WTC11 (cell line): ENCODE measurements around the gene RAB5IF. TPM values are rescaled to one million over a fixed set of nuclear protein-coding genes. Genes with fewer than 3 reads are reported as not detected.

ENCODE experiments used
- ATAC-seq: fragments of 200-7000 bp; cut with Tn5 transposase; 2 replicates; pipeline ENCODE4 v1.10.0; 2021; ENCODE audit warnings: mild to moderate bottlenecking, moderate library complexity
- CTCF ChIA-PET: fragments of 300-600 bp; sonication (Branson Sonifier 250); formaldehyde crosslinking; loops from one replicate; lab custom pipeline; 2021; ENCODE audit warnings: antibody characterized with exemption; lab: Charles Lee
- POLR2A ChIA-PET: fragments of 350-600 bp; sonication (Branson Sonifier 250); formaldehyde crosslinking; loops from one replicate; lab custom pipeline; 2021; ENCODE audit warnings: antibody characterized with exemption; lab: Charles Lee
- DNase-seq: peaks from one replicate; pipeline ENCODE4 v3.0.0; 2021; ENCODE audit warnings: low spot score
- H3K27ac Mint-ChIP-seq: 2 replicates; pipeline ENCODE4 v1.8.0; 2021; ENCODE audit warnings: mixed read lengths
- H3K27me3 Mint-ChIP-seq: 2 replicates; pipeline ENCODE4 v1.8.0; 2021; ENCODE audit warnings: low read depth, mild to moderate bottlenecking, moderate library complexity, mixed read lengths
- H3K36me3 Mint-ChIP-seq: 2 replicates; pipeline ENCODE4 v1.8.0; 2021; ENCODE audit warnings: mixed read lengths
- H3K4me1 Mint-ChIP-seq: 2 replicates; pipeline ENCODE4 v1.8.0; 2022; ENCODE audit warnings: mixed read lengths
- H3K4me3 Mint-ChIP-seq: 2 replicates; pipeline ENCODE4 v1.8.0; 2021; ENCODE audit warnings: mild to moderate bottlenecking, moderate library complexity, mixed read lengths
- H3K9me3 Mint-ChIP-seq: 2 replicates; pipeline ENCODE4 v1.8.0; 2021; ENCODE audit warnings: mixed read lengths
- CBFB ChIP-seq: sonication (generic); formaldehyde crosslinking; IDR thresholded peaks from 2 replicates; pipeline ENCODE4 v1.8.1; 2022; ENCODE audit warnings: mild to moderate bottlenecking, low read depth, missing genetic modification reagents
- EMX1 ChIP-seq: fragments of 250-450 bp; sonication (Bioruptor Pico); IDR thresholded peaks from 2 replicates; pipeline ENCODE4 v1.8.0; 2021; ENCODE audit warnings: mild to moderate bottlenecking
- FOXJ3 ChIP-seq: sonication (generic); formaldehyde crosslinking; IDR thresholded peaks from 2 replicates; pipeline ENCODE4 v1.9.0; 2021; ENCODE audit warnings: missing genetic modification reagents, mild to moderate bottlenecking, borderline replicate concordance
- JUN ChIP-seq: sonication (generic); formaldehyde crosslinking; IDR thresholded peaks from 2 replicates; pipeline ENCODE4 v1.8.0; 2023; ENCODE audit warnings: mild to moderate bottlenecking, missing genetic modification reagents
- SP1 ChIP-seq: sonication (generic); formaldehyde crosslinking; conservative IDR thresholded peaks from 2 replicates; pipeline ENCODE4 v1.8.1; 2022; ENCODE audit warnings: missing genetic modification reagents
- ZNF232 ChIP-seq: sonication (generic); formaldehyde crosslinking; IDR thresholded peaks from 2 replicates; pipeline ENCODE4 v1.8.0; 2022; ENCODE audit warnings: mild to moderate bottlenecking, missing genetic modification reagents
- ZNF317 ChIP-seq: sonication (generic); formaldehyde crosslinking; IDR thresholded peaks from 2 replicates; pipeline ENCODE4 v1.8.1; 2023; ENCODE audit warnings: low read depth, mild to moderate bottlenecking, moderate library complexity, missing genetic modification reagents, borderline replicate concordance
- total RNA-seq: library from RNA; stranded (reverse); gene quantifications from 3 replicates; pipeline ENCODE4 v1.2.3, GENCODE V29; 2021
- TF ChIP-seq, protein P1 (sequence below): fragments of 250-450 bp; sonication (Bioruptor Pico); IDR thresholded peaks from 2 replicates; pipeline ENCODE4 v1.9.0; 2021; ENCODE audit warnings: mild to moderate bottlenecking, borderline replicate concordance
- TF ChIP-seq, protein P2 (sequence below): sonication (generic); formaldehyde crosslinking; IDR thresholded peaks from 2 replicates; pipeline ENCODE4 v1.8.0; 2023; ENCODE audit warnings: missing genetic modification reagents, mild to moderate bottlenecking, borderline replicate concordance
- TF ChIP-seq, protein P3 (sequence below): fragments of 250-450 bp; sonication (Bioruptor Pico); IDR thresholded peaks from 2 replicates; pipeline ENCODE4 v2.1.2; 2022; ENCODE audit warnings: mild to moderate bottlenecking, moderate library complexity
- TF ChIP-seq, protein P4 (sequence below): fragments of 200-600 bp; IDR thresholded peaks from 2 replicates; pipeline ENCODE4 v1.8.0; 2022; ENCODE audit warnings: antibody characterized with exemption
- TF ChIP-seq, protein P5 (sequence below): sonication (generic); formaldehyde crosslinking; IDR thresholded peaks from 2 replicates; pipeline ENCODE4 v1.8.1; 2022; ENCODE audit warnings: low read depth, mild to moderate bottlenecking, moderate library complexity, missing genetic modification reagents, borderline replicate concordance
- TF ChIP-seq, protein P6 (sequence below): sonication (generic); formaldehyde crosslinking; IDR thresholded peaks from 2 replicates; pipeline ENCODE4 v1.8.0; 2022; ENCODE audit warnings: mild to moderate bottlenecking, missing genetic modification reagents

Gene RAB5IF
- total RNA-seq, 1 experiment from 2014 or later, result 88.4 TPM

DNA sequence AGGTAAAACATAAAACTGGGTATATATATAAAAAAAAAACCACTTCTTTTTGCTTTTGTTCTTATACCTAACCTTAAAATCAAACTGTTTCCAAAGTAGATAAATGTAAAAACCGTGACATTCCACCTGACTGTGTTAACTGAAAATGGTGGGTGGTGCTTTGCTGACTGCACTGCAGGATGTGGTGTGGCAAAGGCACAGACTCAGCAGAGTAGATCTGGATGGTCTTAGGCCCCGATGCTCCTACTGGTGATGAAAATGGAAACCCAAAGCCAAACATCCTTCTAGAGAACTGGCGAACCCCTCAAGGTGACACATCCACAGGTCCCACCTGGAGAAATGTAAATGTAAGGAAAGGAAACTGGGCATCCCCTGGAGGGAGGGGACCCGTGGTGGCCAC is 23.3 kb upstream of the RAB5IF start:
- POLR2A ChIA-PET, result no interaction called here
- H3K9me3 Mint-ChIP-seq, result peaks cover 8% of the 10 kb centered on the region
- no peak for TF ChIP-seq EMX1 (CRISPR knock-in tag)
- TF ChIP-seq, protein P1, sequence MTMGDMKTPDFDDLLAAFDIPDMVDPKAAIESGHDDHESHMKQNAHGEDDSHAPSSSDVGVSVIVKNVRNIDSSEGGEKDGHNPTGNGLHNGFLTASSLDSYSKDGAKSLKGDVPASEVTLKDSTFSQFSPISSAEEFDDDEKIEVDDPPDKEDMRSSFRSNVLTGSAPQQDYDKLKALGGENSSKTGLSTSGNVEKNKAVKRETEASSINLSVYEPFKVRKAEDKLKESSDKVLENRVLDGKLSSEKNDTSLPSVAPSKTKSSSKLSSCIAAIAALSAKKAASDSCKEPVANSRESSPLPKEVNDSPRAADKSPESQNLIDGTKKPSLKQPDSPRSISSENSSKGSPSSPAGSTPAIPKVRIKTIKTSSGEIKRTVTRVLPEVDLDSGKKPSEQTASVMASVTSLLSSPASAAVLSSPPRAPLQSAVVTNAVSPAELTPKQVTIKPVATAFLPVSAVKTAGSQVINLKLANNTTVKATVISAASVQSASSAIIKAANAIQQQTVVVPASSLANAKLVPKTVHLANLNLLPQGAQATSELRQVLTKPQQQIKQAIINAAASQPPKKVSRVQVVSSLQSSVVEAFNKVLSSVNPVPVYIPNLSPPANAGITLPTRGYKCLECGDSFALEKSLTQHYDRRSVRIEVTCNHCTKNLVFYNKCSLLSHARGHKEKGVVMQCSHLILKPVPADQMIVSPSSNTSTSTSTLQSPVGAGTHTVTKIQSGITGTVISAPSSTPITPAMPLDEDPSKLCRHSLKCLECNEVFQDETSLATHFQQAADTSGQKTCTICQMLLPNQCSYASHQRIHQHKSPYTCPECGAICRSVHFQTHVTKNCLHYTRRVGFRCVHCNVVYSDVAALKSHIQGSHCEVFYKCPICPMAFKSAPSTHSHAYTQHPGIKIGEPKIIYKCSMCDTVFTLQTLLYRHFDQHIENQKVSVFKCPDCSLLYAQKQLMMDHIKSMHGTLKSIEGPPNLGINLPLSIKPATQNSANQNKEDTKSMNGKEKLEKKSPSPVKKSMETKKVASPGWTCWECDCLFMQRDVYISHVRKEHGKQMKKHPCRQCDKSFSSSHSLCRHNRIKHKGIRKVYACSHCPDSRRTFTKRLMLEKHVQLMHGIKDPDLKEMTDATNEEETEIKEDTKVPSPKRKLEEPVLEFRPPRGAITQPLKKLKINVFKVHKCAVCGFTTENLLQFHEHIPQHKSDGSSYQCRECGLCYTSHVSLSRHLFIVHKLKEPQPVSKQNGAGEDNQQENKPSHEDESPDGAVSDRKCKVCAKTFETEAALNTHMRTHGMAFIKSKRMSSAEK (CRISPR knock-in tag), result no peak
- TF ChIP-seq FOXJ3 (CRISPR knock-in tag), result no peak
- TF ChIP-seq ZNF317 (CRISPR knock-in tag), result no peak
- TF ChIP-seq, protein P2, sequence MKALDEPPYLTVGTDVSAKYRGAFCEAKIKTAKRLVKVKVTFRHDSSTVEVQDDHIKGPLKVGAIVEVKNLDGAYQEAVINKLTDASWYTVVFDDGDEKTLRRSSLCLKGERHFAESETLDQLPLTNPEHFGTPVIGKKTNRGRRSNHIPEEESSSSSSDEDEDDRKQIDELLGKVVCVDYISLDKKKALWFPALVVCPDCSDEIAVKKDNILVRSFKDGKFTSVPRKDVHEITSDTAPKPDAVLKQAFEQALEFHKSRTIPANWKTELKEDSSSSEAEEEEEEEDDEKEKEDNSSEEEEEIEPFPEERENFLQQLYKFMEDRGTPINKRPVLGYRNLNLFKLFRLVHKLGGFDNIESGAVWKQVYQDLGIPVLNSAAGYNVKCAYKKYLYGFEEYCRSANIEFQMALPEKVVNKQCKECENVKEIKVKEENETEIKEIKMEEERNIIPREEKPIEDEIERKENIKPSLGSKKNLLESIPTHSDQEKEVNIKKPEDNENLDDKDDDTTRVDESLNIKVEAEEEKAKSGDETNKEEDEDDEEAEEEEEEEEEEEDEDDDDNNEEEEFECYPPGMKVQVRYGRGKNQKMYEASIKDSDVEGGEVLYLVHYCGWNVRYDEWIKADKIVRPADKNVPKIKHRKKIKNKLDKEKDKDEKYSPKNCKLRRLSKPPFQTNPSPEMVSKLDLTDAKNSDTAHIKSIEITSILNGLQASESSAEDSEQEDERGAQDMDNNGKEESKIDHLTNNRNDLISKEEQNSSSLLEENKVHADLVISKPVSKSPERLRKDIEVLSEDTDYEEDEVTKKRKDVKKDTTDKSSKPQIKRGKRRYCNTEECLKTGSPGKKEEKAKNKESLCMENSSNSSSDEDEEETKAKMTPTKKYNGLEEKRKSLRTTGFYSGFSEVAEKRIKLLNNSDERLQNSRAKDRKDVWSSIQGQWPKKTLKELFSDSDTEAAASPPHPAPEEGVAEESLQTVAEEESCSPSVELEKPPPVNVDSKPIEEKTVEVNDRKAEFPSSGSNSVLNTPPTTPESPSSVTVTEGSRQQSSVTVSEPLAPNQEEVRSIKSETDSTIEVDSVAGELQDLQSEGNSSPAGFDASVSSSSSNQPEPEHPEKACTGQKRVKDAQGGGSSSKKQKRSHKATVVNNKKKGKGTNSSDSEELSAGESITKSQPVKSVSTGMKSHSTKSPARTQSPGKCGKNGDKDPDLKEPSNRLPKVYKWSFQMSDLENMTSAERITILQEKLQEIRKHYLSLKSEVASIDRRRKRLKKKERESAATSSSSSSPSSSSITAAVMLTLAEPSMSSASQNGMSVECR, result no peak
- no peak for TF ChIP-seq CBFB (CRISPR knock-in tag)
- TF ChIP-seq ZNF232, result no peak
- TF ChIP-seq, protein P3, sequence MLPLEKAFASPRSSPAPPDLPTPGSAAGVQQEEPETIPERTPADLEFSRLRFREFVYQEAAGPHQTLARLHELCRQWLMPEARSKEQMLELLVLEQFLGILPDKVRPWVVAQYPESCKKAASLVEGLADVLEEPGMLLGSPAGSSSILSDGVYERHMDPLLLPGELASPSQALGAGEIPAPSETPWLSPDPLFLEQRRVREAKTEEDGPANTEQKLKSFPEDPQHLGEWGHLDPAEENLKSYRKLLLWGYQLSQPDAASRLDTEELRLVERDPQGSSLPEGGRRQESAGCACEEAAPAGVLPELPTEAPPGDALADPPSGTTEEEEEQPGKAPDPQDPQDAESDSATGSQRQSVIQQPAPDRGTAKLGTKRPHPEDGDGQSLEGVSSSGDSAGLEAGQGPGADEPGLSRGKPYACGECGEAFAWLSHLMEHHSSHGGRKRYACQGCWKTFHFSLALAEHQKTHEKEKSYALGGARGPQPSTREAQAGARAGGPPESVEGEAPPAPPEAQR (CRISPR knock-in tag), result no peak
- TF ChIP-seq, all 79 proteins: peak for 0
- CTCF ChIA-PET, result no interaction called here
- Mint-ChIP-seq H3K4me3 (no peak overlapping the region), H3K27me3 (no peaks in the 10 kb centered on the region), H3K4me1 (peaks cover 43% of the 10 kb centered on the region), H3K27ac (no peak overlapping the region), H3K36me3 (peaks cover 53% of the 10 kb centered on the region)
- ATAC-seq, result no peak
- no peak for DNase-seq

DNA sequence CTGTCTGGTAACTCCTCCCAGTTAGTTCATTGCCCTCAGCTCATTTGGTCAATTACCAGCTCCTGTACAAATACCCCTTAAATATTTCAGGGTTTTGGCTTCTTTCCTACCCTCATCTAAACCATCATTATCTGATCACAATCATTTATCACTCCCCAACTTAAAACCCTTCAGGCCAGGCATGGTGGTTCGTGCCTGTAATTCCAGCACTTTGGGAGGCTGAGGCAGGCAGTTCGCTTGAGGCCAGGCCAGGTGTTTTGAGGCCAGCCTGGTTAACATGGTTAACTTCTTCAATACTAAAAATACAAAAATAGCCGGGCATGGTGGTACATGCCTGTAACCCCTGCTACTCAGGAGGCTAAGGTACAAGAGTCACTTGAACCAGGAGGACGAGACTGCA is 22.8 kb upstream of the RAB5IF start:
- ChIA-PET POLR2A (no interaction called here), CTCF (no interaction called here)
- peaks cover 48% of the 10 kb centered on the region for H3K4me1 Mint-ChIP-seq
- DNase-seq (no peak), ATAC-seq (no peak)
- TF ChIP-seq, protein P4, sequence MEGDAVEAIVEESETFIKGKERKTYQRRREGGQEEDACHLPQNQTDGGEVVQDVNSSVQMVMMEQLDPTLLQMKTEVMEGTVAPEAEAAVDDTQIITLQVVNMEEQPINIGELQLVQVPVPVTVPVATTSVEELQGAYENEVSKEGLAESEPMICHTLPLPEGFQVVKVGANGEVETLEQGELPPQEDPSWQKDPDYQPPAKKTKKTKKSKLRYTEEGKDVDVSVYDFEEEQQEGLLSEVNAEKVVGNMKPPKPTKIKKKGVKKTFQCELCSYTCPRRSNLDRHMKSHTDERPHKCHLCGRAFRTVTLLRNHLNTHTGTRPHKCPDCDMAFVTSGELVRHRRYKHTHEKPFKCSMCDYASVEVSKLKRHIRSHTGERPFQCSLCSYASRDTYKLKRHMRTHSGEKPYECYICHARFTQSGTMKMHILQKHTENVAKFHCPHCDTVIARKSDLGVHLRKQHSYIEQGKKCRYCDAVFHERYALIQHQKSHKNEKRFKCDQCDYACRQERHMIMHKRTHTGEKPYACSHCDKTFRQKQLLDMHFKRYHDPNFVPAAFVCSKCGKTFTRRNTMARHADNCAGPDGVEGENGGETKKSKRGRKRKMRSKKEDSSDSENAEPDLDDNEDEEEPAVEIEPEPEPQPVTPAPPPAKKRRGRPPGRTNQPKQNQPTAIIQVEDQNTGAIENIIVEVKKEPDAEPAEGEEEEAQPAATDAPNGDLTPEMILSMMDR, result no peak
- no peak for TF ChIP-seq SP1
- no peak for TF ChIP-seq EMX1 (CRISPR knock-in tag)
- no peak for TF ChIP-seq JUN (CRISPR knock-in tag)
- TF ChIP-seq, protein P5, sequence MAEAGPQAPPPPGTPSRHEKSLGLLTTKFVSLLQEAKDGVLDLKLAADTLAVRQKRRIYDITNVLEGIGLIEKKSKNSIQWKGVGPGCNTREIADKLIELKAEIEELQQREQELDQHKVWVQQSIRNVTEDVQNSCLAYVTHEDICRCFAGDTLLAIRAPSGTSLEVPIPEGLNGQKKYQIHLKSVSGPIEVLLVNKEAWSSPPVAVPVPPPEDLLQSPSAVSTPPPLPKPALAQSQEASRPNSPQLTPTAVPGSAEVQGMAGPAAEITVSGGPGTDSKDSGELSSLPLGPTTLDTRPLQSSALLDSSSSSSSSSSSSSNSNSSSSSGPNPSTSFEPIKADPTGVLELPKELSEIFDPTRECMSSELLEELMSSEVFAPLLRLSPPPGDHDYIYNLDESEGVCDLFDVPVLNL (CRISPR knock-in tag), result no peak
- TF ChIP-seq, protein P6, sequence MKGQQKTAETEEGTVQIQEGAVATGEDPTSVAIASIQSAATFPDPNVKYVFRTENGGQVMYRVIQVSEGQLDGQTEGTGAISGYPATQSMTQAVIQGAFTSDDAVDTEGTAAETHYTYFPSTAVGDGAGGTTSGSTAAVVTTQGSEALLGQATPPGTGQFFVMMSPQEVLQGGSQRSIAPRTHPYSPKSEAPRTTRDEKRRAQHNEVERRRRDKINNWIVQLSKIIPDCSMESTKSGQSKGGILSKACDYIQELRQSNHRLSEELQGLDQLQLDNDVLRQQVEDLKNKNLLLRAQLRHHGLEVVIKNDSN (CRISPR knock-in tag), result no peak
- H3K27me3 Mint-ChIP-seq, result no peaks in the 10 kb centered on the region
- peaks cover 58% of the 10 kb centered on the region for H3K36me3 Mint-ChIP-seq
- H3K4me3 Mint-ChIP-seq, result no peak overlapping the region
- peak overlapping the region; percentile 74 for H3K27ac Mint-ChIP-seq
- peaks cover 8% of the 10 kb centered on the region for H3K9me3 Mint-ChIP-seq
